ENCODE results near the gene CENPX.

CENPX gene

DNA sequence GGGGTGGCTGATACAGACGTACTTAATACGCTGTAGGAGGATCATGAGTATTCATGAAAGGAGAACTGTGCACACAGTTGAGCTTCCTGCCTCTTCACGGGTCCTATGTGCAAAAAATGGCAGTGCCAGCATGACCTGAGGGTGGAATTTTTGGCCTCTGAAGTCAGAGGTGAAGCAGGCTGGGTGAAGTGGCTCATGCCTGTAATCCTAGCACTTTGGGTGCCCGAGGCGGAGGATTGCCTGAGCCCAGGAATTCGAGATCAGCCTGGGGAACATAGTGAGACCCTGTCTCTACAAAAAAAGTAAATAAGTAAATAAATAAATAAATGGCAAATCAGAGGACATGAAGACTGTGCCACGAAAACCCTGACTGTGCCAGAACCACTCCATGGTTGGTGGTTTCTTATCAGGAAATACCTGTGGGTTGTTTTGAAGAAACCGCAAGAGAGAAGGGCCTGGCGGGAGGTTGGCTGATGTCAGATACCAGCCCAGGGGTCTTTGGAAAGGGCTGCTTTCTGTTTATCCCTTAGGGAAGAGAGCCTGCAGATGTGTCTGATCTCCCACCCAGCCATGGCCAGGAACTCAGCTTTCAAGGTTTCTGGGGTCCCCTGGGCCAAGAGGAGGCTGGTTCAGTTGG is 41.9 kb downstream of the CENPX start:
- no peak for DNase-seq (ENCODE audit: low spot score)

DNA sequence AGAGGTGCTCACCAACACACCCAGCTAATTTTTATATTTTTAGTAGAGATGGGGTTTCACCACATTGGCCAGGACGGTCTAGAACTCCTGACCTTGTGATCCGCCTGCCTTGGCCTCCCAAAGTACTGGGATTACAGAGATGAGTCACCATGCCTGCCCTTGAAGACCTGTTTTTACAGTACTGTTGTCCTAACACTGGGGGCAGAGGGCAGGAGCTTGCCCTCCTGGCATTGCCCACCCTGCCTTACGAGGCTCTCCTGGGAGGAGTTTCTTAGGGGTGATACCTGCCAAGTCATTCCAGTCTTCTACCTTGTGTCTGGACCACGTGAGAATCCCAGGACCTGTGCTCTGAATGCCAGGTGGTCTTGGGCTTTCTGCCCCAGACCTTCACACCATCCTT is 42.6 kb downstream of the CENPX start:
- DNase-seq (ENCODE audit: low spot score): no peak

DNA sequence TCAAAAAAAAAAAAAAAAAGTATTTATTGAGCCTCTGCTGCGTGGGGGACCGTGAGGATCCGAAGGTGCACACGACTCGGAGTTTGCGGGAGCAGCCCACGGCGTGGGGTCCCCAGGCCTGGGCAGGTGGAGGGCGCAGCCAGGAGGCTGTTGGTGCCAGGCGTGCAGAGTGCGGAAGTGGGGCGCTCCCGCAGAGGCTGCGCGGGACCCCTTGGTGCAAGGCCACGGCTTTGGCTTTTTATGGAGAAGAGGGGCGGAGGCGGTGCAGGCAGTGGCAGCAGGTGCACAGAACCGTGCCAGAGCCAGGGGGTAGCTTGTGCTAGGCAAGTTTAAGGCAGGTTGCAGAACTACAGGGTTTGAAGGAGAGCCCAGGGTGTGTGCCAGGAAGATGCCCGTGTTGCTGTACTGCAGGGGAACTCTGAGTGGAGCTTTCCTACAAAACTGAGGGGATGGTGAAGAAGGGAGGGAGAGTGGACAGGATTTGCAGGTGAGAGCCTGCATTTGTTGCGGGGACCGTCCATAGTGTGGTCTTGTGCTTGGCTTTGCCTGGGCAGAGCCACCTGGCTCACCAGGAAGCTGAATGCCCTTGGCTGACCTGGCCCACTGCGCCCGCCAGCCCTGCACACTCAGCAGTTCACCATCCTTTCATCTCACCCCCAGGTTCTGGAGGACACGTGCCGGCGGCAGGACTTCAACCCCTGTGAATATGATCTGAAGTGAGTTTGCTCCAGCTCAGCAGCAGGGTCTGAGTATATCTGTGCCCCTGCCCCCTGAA is 44.0 kb downstream of the CENPX start:
- no peak for DNase-seq (ENCODE audit: low spot score)

DNA sequence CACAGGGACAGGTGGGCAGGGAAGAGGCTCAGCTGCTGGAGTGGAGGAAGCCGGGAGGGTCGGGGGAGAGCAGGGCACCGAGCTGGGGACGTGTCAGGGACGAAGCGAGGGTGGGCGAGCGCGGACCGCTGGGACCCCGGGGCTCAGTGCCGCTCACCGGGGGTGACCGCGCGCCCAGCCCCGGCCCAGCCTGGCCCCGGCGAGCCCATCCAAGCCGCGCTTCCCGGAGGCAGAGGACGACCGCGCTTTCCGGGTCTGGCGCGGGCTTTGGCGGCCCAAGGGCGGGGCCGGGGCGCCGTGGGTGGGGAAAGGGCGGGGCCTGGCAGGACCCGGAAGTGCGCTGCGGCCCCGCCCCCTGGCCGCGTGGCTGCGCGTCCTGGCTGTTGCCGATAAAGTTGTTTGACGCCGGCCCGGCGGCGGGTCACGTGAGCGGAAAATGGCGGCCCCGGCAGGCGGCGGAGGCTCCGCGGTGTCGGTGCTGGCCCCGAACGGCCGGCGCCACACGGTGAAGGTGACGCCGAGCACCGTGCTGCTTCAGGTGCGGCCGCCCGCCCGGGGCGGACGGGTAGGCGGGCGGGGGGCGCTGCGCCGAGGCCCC is 45.4 kb downstream of the CENPX start, which contains the start of gene ASPSCR1:
ASPSCR1 (plus strand) TSS at position 419 of the 598 bp plus-strand sequence; CDS start at position 437, 18 bp downstream.
- peak; percentile 92 for DNase-seq (ENCODE audit: low spot score)

DNA sequence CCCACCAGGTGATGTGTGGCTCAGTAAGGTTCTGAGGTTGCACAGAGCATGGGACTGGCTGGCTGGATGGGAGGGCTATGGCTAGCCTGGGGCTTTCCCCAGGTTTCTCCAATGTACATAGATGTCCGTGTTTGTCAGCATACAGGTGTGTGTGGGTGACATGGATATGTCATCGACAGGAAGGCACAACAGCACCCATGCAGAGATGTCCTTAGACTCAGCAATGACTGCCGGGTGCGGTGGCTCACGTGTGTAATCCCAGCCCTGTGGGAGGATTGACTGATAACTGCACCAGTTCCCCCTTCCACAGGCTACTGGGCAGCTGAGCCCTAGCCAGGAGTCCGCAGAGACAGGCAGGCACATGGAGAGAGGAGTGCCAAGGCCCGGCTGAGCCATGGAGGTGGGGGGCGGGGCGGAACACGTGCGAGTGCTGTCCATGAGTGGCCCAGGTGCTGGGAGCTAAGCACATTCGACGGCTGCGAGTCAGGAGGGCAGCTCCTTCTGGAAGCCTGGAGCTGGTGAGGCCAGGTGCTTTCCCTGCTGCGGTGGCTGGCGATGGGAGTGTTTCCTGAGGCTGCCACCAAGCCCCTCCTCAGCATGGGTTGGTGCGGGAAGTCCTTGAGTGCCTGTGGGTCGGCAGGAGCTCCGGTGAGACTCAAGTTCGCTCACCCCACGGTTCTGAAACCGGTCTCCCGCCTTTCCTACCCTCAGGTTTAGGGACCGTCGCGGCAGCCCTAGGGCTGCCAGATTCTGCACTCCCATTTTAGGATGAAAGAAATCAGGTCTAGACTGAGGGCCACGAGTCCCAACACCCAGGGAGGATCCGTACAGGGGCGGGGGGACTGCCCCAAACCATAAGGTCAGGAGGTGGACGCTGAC is 46.1 kb downstream of the CENPX start:
- DNase-seq (ENCODE audit: low spot score): no peak

DNA sequence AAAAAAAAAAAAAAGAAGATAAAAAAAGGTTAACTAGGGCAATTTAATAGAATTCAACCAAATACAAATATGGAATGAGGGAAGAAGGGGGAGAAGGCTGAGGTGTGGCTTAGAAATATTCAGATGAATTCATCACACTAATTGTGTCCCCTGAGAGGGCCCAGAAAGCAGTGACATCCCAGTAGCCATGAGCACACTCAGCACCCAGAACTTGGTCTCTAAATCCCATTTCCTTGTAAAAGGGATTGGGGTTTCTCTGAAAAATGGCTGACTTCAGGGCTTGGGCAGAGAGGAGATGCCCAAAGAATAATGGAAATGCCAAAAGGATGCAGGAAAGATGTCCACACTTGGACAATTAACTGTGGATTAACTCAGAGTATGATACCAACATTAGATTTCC is 49.2 kb downstream of the CENPX start:
- no peak for DNase-seq (ENCODE audit: low spot score)

DNA sequence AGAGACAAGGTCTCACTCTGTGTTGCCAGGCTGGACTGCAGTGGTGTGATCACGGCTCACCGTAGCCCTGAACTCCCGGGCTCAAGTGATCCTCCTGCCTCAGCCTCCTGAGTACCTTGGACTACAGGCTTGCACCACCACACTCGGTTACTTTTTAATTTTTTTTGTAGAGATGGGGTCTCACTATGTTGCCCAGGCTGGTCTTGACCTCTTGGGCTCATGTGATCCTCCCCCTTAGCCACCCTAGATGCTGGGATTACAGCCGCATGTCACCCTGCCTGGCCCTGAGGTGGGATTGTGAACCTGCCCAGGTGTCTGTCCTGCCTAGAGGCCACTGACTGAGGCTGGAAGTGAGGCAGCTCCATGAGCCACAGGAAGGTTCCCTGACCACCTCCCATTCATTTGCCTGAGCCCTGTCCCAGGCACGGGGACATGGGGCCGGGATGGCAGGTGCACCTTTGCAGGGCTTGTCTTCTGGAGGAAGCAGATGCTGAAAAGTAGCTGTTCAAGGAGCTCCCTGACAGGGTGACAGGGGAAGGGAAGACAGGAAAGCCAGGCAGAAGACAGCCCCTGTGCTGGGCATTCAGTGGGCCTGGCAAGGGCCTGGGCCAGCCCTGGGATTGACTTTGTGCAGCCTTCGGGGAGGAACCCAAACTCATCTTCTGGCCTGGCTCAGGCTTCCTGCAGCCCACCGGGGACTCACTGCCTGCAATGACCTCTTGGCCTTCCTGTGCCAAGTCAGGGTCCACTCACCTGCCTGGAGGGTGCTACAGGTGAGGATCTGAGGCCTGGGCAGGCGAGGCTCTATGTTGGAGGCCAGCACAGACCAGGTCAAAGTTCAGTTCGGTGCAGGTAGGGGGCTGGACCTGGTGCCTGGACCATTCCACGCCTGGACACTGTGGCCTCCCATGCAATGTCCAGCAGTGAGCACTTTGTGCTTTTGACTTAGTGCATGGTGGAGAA is 53.5 kb downstream of the CENPX start:
- DNase-seq (ENCODE audit: low spot score): no peak
